H9 (cell line): ENCODE data around the gene CERS3. TPM values are rescaled to one million over a fixed set of nuclear protein-coding genes. Genes with fewer than 3 reads are reported as not detected.

Source experiments
- DNase-seq: peaks from one replicate; pipeline ENCODE4 v3.0.0-alpha.2; 2017
- H2AFZ ChIP-seq: one replicate; pipeline ENCODE4 v1.6.1; 2013; ENCODE audit warnings: mild to moderate bottlenecking, low read length, control low read depth, moderate library complexity
- H2AK5ac ChIP-seq: 2 replicates; pipeline ENCODE4 v1.6.1; 2013; ENCODE audit warnings: low read length, control low read depth, mixed read lengths; ENCODE audit not compliant: insufficient read length
- H2BK120ac ChIP-seq: one replicate; pipeline ENCODE4 v1.6.1; 2013; ENCODE audit warnings: low read depth, mild to moderate bottlenecking, low read length, control low read depth, inconsistent platforms; ENCODE audit not compliant: poor library complexity, severe bottlenecking
- H2BK12ac ChIP-seq: 2 replicates; pipeline ENCODE4 v1.6.1; 2013; ENCODE audit warnings: low read length, control low read depth, mixed read lengths, low read depth; ENCODE audit not compliant: insufficient read length
- H2BK15ac ChIP-seq: 2 replicates; pipeline ENCODE4 v1.6.1; 2013; ENCODE audit warnings: low read depth, low read length, control low read depth
- H2BK20ac ChIP-seq: one replicate; pipeline ENCODE4 v1.6.1; 2013; ENCODE audit warnings: low read depth, mild to moderate bottlenecking, low read length, control low read depth, inconsistent platforms; ENCODE audit not compliant: poor library complexity, severe bottlenecking
- H2BK5ac ChIP-seq: 2 replicates; pipeline ENCODE4 v1.6.1; 2013; ENCODE audit warnings: low read length, control low read depth, mixed read lengths; ENCODE audit not compliant: insufficient read length
- H3K14ac ChIP-seq: 2 replicates; pipeline ENCODE4 v1.6.1; 2013; ENCODE audit warnings: low read length, control low read depth; ENCODE audit not compliant: insufficient read depth
- H3K18ac ChIP-seq: 2 replicates; pipeline ENCODE4 v1.6.1; 2013; ENCODE audit warnings: low read depth, mild to moderate bottlenecking, mixed read lengths, low read length, control low read depth; ENCODE audit not compliant: insufficient read length
- H3K23ac ChIP-seq: 2 replicates; pipeline ENCODE4 v1.6.1; 2013; ENCODE audit warnings: low read length, control low read depth, mixed read lengths, low read depth; ENCODE audit not compliant: insufficient read length
- H3K23me2 ChIP-seq: 2 replicates; pipeline ENCODE4 v1.6.1; 2013; ENCODE audit warnings: low read depth, mild to moderate bottlenecking, mixed read lengths, low read length, control low read depth; ENCODE audit not compliant: insufficient read length, poor library complexity, severe bottlenecking
- H3K27ac ChIP-seq: 2 replicates; pipeline ENCODE4 v1.5.1; 2013; ENCODE audit warnings: low read length, control low read depth, mixed read lengths, low read depth; ENCODE audit not compliant: insufficient read length
- H3K27me3 ChIP-seq: 2 replicates; pipeline ENCODE4 v1.6.1; 2013; ENCODE audit warnings: low read length, control low read depth, inconsistent platforms; ENCODE audit not compliant: insufficient read depth
- H3K4ac ChIP-seq: 2 replicates; pipeline ENCODE4 v1.6.1; 2013; ENCODE audit warnings: low read depth, mild to moderate bottlenecking, control low read depth, inconsistent platforms, low read length, moderate library complexity
- H3K4me1 ChIP-seq: 2 replicates; pipeline ENCODE4 v1.6.1; 2013; ENCODE audit warnings: low read length, control low read depth, inconsistent platforms; ENCODE audit not compliant: insufficient read depth
- H3K4me2 ChIP-seq: 2 replicates; pipeline ENCODE4 v1.6.1; 2013; ENCODE audit warnings: low read length, control low read depth, mixed read lengths; ENCODE audit not compliant: insufficient read length, insufficient read depth
- H3K56ac ChIP-seq: 2 replicates; pipeline ENCODE4 v1.6.1; 2013; ENCODE audit warnings: low read depth, mild to moderate bottlenecking, mixed read lengths, low read length, control low read depth; ENCODE audit not compliant: insufficient read length
- H3K79me1 ChIP-seq: 2 replicates; pipeline ENCODE4 v1.6.1; 2013; ENCODE audit warnings: low read depth, mild to moderate bottlenecking, moderate library complexity, low read length, control low read depth, inconsistent platforms; ENCODE audit not compliant: insufficient read depth, poor library complexity, severe bottlenecking
- H3K79me2 ChIP-seq: 2 replicates; pipeline ENCODE4 v1.6.1; 2013; ENCODE audit warnings: low read length, control low read depth, inconsistent platforms; ENCODE audit not compliant: insufficient read depth
- H3K9ac ChIP-seq: 2 replicates; pipeline ENCODE4 v1.6.1; 2013; ENCODE audit warnings: low read length, control low read depth, mixed read lengths; ENCODE audit not compliant: insufficient read length; ENCODE audit errors: extremely low read depth
- H3K9me3 ChIP-seq: one replicate; pipeline ENCODE4 v1.6.1; 2013; ENCODE audit warnings: low read depth, low read length, inconsistent platforms; ENCODE audit not compliant: control insufficient read depth
- H3T11ph ChIP-seq: one replicate; pipeline ENCODE4 v1.6.1; 2013; ENCODE audit warnings: mild to moderate bottlenecking, low read length, control low read depth, inconsistent platforms
- H4K20me1 ChIP-seq: one replicate; pipeline ENCODE4 v1.6.1; 2013; ENCODE audit not compliant: control insufficient read depth, insufficient read length, insufficient read depth
- H4K5ac ChIP-seq: 2 replicates; pipeline ENCODE4 v1.6.1; 2013; ENCODE audit warnings: low read depth, mild to moderate bottlenecking, mixed read lengths, low read length, control low read depth; ENCODE audit not compliant: insufficient read length
- H4K8ac ChIP-seq: replicated peaks from 2 replicates; pipeline ENCODE4 v1.6.1; 2013; ENCODE audit warnings: low read length, control low read depth, mixed read lengths, low read depth; ENCODE audit not compliant: insufficient read length
- H4K91ac ChIP-seq: 2 replicates; pipeline ENCODE4 v1.6.1; 2013; ENCODE audit warnings: low read depth, mild to moderate bottlenecking, moderate library complexity, mixed read lengths, low read length, control low read depth; ENCODE audit not compliant: insufficient read length
- H3K27ac Mint-ChIP-seq, 3 experiments: 2 replicates in 2 of 3; 3 replicates in 1 of 3; pipeline ENCODE4 v1.8.0; 2020 to 2021; ENCODE audit warnings: mixed read lengths in 3 of 3, mild to moderate bottlenecking in 1 of 3, moderate library complexity in 1 of 3
- H3K27me3 Mint-ChIP-seq: 2 replicates; pipeline ENCODE4 v1.8.0; 2021; ENCODE audit warnings: low read depth, mild to moderate bottlenecking, moderate library complexity, mixed read lengths
- H3K36me3 Mint-ChIP-seq, 3 experiments: 2 replicates in 2 of 3; 3 replicates in 1 of 3; pipeline ENCODE4 v1.8.0; 2020 to 2021; ENCODE audit warnings: low read depth in 3 of 3, mixed read lengths in 3 of 3; ENCODE audit not compliant: insufficient read depth in 1 of 3
- H3K4me1 Mint-ChIP-seq, 2 experiments: 2 replicates each; pipeline ENCODE4 v1.8.0; 2020; ENCODE audit warnings: mixed read lengths in 2 of 2
- H3K4me3 Mint-ChIP-seq, 2 experiments: 2 replicates in 1 of 2; 3 replicates in 1 of 2; pipeline ENCODE4 v1.8.0; 2020 to 2021; ENCODE audit warnings: mild to moderate bottlenecking in 2 of 2, mixed read lengths in 2 of 2, moderate library complexity in 1 of 2
- H3K9me3 Mint-ChIP-seq, 2 experiments: 2 replicates in 1 of 2; 3 replicates in 1 of 2; pipeline ENCODE4 v1.8.0; 2020; ENCODE audit warnings: mild to moderate bottlenecking in 2 of 2, mixed read lengths in 2 of 2, moderate library complexity in 1 of 2
- WGBS: extraction: QIAGEN DNeasy Blood & Tissue Kit; methylation state at CpG from one replicate; pipeline ENCODE4 v1.1.7; 2013; ENCODE audit warnings: missing lambda C conversion rate, low lambda C conversion rate, mixed read lengths; ENCODE audit not compliant: insufficient read length; ENCODE audit errors: extremely low coverage; 5-methylcytosine and 5-hydroxymethylcytosine counted together
- total RNA-seq: library from RNA; stranded (reverse); gene quantifications from 2 replicates; pipeline ENCODE4 v1.2.1, GENCODE V29; 2021
- TF ChIP-seq, protein P1 (sequence below): fragments of 200-600 bp; sonication (generic); conservative IDR thresholded peaks from 3 replicates; pipeline ENCODE4 v1.8.0; 2021; ENCODE audit warnings: antibody characterized with exemption, mild to moderate bottlenecking

Gene CERS3
- total RNA-seq, 1 experiment from 2014 or later = 1.4 TPM

DNA sequence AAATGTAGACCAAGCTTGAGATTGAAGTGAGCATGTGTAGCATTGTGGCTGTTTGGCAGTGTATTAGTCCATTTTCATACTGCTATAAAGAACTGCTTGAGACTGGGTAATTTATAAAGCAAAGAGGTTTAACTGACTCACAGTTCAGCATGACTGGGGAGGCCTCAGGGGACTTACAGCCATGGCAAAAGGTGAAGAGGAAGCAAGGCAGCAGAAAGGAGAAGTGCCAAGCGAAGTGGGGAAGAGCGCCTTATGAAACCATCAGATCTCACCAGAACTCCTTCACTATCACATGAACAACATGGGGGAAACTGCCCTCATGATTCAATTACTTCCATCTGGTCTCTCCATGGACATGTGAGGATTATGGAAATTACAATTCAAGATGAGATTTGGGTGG, 8.6 kb upstream of the CERS3 start:
- Histone ChIP-seq H4K91ac (no peak overlapping the region), H3K23ac (no peak overlapping the region), H3K9ac (no peak overlapping the region), H3K4ac (no peak overlapping the region), H3K27ac (no peak overlapping the region), H3T11ph (no peak overlapping the region), H2BK12ac (no peak overlapping the region), H3K56ac (no peak overlapping the region), H4K8ac (no peak overlapping the region), H4K20me1 (no peaks in the 10 kb centered on the region), H3K4me1 (no peaks in the 10 kb centered on the region), H3K9me3 (no peaks in the 10 kb centered on the region), H3K14ac (no peak overlapping the region), H3K79me2 (no peaks in the 10 kb centered on the region), H2BK15ac (no peak overlapping the region), H2AK5ac (no peak overlapping the region), H2BK20ac (no peak overlapping the region), H3K27me3 (no peaks in the 10 kb centered on the region), H4K5ac (no peak overlapping the region), H3K18ac (no peak overlapping the region), H2AFZ (no peak overlapping the region), H2BK5ac (no peak overlapping the region), H3K23me2 (no peaks in the 10 kb centered on the region), H3K79me1 (no peaks in the 10 kb centered on the region), H2BK120ac (no peak overlapping the region), H3K4me2 (no peak overlapping the region)
- Mint-ChIP-seq H3K27ac (no peak overlapping the region), H3K36me3 (peaks cover 0 to 8% (median 6%) of the 10 kb centered on the region in 3 experiments; a peak in 5 of 7 replicates), H3K27me3 (peaks cover 4% of the 10 kb centered on the region), H3K4me3 (no peak overlapping the region), H3K4me1 (no peaks in the 10 kb centered on the region), H3K9me3 (peaks cover 18 to 20% of the 10 kb centered on the region in 2 experiments)
- DNase-seq = no peak
- TF ChIP-seq, protein P1, sequence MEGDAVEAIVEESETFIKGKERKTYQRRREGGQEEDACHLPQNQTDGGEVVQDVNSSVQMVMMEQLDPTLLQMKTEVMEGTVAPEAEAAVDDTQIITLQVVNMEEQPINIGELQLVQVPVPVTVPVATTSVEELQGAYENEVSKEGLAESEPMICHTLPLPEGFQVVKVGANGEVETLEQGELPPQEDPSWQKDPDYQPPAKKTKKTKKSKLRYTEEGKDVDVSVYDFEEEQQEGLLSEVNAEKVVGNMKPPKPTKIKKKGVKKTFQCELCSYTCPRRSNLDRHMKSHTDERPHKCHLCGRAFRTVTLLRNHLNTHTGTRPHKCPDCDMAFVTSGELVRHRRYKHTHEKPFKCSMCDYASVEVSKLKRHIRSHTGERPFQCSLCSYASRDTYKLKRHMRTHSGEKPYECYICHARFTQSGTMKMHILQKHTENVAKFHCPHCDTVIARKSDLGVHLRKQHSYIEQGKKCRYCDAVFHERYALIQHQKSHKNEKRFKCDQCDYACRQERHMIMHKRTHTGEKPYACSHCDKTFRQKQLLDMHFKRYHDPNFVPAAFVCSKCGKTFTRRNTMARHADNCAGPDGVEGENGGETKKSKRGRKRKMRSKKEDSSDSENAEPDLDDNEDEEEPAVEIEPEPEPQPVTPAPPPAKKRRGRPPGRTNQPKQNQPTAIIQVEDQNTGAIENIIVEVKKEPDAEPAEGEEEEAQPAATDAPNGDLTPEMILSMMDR = no peak
- WGBS = no CpG with 5 or more reads among the region's 2 CpGs
